AG04450 (cell line): ENCODE results near the gene ACVR2A. TPM values are rescaled to one million over a fixed set of nuclear protein-coding genes. Genes with fewer than 3 reads are reported as not detected.

Experiments
- CTCF ChIA-PET: fragments of 300-600, 350-600 bp; formaldehyde crosslinking; extraction: SDS; loops from one replicate; lab custom pipeline; 2022; ENCODE audit warnings: antibody characterized with exemption, inconsistent platforms; lab: Charles Lee
- POLR2A ChIA-PET: fragments of 350-600 bp; formaldehyde crosslinking; extraction: SDS; loops from one replicate; lab custom pipeline; 2021; ENCODE audit warnings: antibody characterized with exemption, inconsistent platforms; lab: Yijun Ruan, JAX
- DNase-seq: peaks from one replicate; pipeline ENCODE4 v3.0.0-alpha.2; 2011; ENCODE audit warnings: low read depth, low spot score
- H3K27ac ChIP-seq: one replicate; pipeline ENCODE4 v1.5.1; 2012; ENCODE audit warnings: low read depth, low read length, control low read depth
- H3K27me3 ChIP-seq: one replicate; pipeline ENCODE4 v1.6.0; 2012; ENCODE audit warnings: low read length; ENCODE audit not compliant: control insufficient read depth, insufficient read depth
- H3K4me3 ChIP-seq: 2 replicates; pipeline ENCODE4 v1.5.1; 2011; ENCODE audit warnings: mild to moderate bottlenecking, low read depth, low read length, control low read depth
- H3K9me3 ChIP-seq: 2 replicates; pipeline ENCODE4 v1.5.1; 2012; ENCODE audit warnings: low read length; ENCODE audit not compliant: control insufficient read depth, insufficient read depth
- polyA plus RNA-seq: library from polyadenylated mRNA; depleted of rRNA; stranded (reverse); fragments of >200 nt; gene quantifications from 2 replicates; pipeline ENCODE4 v1.2.3, GENCODE V29; 2011
- TF ChIP-seq, protein P1 (sequence below): IDR thresholded peaks from 2 replicates; pipeline ENCODE4 v1.5.1; 2011; ENCODE audit warnings: low read depth, low read length, control low read depth, inconsistent platforms

ACVR2A gene
- polyA plus RNA-seq, 1 experiment, result 5.1 TPM

DNA sequence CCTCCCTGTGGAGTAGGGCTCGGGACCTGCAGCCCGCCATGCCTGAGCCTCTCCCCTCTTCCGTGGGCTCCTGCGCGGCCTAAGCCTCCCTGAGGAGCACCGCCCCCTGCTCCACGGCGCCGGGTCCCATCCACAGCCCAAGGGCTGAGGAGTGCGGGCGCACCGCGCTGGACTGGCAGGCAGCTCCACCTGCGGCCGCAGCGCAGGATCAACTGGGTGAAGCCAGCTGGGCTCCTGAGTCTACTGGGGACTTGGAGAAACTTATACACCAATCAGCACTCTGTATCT lies 17.8 kb upstream of the ACVR2A start:
- CTCF ChIA-PET, result no interaction called here
- H3K9me3 ChIP-seq, result peaks cover 6% of the 10 kb centered on the region; the same call in 1 of the 2 replicates
- H3K27me3 ChIP-seq, result no peaks in the 10 kb centered on the region
- no peak for DNase-seq
- no peak overlapping the region for H3K27ac ChIP-seq
- POLR2A ChIA-PET, result no interaction called here
- TF ChIP-seq, protein P1, sequence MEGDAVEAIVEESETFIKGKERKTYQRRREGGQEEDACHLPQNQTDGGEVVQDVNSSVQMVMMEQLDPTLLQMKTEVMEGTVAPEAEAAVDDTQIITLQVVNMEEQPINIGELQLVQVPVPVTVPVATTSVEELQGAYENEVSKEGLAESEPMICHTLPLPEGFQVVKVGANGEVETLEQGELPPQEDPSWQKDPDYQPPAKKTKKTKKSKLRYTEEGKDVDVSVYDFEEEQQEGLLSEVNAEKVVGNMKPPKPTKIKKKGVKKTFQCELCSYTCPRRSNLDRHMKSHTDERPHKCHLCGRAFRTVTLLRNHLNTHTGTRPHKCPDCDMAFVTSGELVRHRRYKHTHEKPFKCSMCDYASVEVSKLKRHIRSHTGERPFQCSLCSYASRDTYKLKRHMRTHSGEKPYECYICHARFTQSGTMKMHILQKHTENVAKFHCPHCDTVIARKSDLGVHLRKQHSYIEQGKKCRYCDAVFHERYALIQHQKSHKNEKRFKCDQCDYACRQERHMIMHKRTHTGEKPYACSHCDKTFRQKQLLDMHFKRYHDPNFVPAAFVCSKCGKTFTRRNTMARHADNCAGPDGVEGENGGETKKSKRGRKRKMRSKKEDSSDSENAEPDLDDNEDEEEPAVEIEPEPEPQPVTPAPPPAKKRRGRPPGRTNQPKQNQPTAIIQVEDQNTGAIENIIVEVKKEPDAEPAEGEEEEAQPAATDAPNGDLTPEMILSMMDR, result no peak
- H3K4me3 ChIP-seq, result no peak overlapping the region

DNA sequence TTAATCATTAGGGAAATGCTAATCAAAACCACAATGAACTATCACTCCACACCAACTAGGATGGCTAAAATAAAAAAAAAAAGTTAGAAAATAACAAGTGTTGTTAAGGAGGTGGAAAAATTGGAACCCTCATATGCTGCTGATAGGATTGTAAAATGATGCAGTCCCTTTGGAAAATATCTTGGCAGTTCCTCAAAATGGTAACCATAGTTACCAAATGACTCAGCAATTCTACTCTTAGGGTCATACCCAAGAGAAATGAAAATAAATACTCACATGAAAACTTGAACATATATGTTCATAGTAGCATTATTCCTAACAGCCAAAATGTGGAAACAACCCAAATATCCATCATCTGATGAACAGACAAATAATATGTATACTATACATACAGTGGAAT lies 15.7 kb upstream of the ACVR2A start:
- CTCF ChIA-PET, result interaction anchor here (1.4 kb wide), 1 partner anchor 81 kb away, joined by 3 read pairs; no protein-coding TSS in a partner anchor
- Histone ChIP-seq H3K9me3 (peaks cover 6% of the 10 kb centered on the region; the same call in 1 of the 2 replicates), H3K27me3 (no peaks in the 10 kb centered on the region), H3K27ac (no peak overlapping the region), H3K4me3 (no peak overlapping the region)
- TF ChIP-seq, protein P1, result no peak
- peak; percentile 61 for DNase-seq
- POLR2A ChIA-PET, result no interaction called here

DNA sequence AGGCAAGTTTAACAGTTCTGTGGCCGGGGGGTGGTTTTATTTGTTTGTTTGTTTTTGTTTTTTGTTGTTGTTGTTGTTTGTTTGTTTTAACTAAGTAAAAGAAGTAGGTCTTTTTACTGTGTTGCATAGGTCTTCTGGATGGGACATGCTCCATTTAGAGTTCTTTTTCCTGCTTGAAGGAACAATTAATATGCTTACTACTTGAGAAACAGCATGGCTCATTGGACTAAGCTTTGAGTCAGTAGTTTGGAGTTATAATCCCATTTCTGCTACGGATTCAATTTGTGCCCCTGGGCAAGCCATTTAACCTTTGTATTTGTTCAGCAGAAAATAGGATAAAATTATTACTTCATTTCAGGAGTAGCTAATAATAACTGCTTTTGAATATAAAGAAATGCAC lies 8.7 kb upstream of the ACVR2A start:
- ChIA-PET POLR2A (no interaction called here), CTCF (interaction anchor here (0.5 kb wide), 1 partner anchor 698 kb away, joined by 4 read pairs; no protein-coding TSS in a partner anchor)
- Histone ChIP-seq H3K27me3 (peaks cover 4% of the 10 kb centered on the region), H3K9me3 (no peaks in the 10 kb centered on the region), H3K4me3 (no peak overlapping the region), H3K27ac (no peak overlapping the region)
- TF ChIP-seq, protein P1, result no peak
- no peak for DNase-seq

DNA sequence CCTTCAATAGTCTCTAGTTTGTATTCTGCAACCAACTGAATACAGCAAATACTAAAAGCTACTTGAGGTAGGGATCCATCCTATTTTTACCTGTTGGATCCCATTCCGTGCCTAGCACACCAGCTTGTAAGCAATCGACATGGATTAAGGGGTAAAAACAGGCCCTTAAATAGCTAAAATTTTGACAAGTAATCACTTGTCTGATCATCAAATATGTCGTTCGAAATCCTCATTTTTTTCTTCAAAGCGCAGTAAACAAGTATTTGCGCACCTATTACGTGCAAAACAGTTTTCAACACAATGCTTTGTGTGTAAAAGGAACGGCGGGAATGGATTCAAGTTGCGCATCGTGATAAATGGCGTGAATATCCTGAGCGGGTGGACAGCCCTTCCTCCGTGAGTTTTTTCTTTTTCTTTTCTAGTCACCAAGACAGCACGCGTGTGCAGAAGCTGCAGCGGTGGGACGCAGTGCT lies 1.4 kb upstream of the ACVR2A start:
- POLR2A ChIA-PET, result interaction anchor here (0.6 to 1.2 kb wide), 3 partner anchors 27 to 886 kb away, joined by 3 to 4 read pairs (median 4); no protein-coding TSS in a partner anchor
- CTCF ChIA-PET, result interaction anchor here (0.9 kb wide), 1 partner anchor 66 kb away, joined by 3 read pairs; no protein-coding TSS in a partner anchor
- Histone ChIP-seq H3K27me3 (no peaks in the 10 kb centered on the region), H3K27ac (peak overlapping the region; percentile 96), H3K9me3 (no peaks in the 10 kb centered on the region; the same call in 1 of the 2 replicates), H3K4me3 (peak overlapping the region; percentile 76)
- TF ChIP-seq, protein P1, result no peak
- no peak for DNase-seq

DNA sequence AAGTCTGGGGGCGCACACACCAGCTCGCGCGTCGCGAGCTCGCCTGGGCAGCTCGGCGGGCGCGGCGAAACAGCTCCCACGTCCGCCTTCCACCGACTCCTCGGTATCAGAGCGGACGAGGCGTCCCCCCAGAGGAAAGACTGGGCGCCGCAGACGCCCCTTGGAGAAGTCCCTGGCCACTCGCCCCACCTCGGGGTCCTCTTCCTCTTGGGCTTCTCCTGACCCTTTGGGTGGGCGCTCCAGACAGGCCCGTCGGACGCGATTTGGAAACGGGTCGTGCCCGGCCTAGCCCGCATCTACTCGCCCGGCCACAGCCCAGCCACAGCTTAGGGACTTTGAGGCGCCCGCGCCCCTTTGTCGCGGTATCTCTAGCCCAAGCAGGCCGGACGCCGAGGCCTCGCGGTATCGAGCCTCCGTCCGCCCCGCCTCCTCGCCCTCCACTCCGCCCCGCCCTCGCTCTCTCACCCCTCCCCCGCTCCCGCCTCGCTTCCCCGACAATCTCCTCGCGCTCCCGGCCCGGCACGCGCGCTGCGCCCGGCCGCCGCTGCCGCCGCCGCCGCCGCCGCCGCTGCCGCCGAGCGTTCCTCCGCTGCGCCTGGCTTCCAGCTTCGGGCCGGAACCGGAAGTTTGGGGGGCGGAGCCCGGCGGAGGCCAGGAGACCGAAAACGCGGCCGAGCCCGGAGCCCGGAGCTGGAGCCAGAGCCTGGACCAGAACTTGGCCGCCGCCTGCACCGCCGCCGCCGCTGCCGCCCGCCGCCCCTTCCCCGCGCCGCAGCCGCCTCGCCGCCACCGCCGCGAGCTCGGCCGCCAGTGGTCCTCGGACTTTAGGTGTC lies 749 bp upstream of the ACVR2A start:
- H3K9me3 ChIP-seq, result no peaks in the 10 kb centered on the region; the same call in 1 of the 2 replicates
- POLR2A ChIA-PET, result interaction anchor here (0.6 to 1.2 kb wide), 5 partner anchors 27 to 885 kb away, joined by 3 to 8 read pairs (median 4); no protein-coding TSS in a partner anchor

More for the DNA sequence above, 749 bp upstream of the ACVR2A start:
- CTCF ChIA-PET, result interaction anchor here (0.6 to 1.0 kb wide), 4 partner anchors 65 to 630 kb away, joined by 3 read pairs; no protein-coding TSS in a partner anchor
- peak overlapping the region; percentile 76 for H3K4me3 ChIP-seq
- TF ChIP-seq, protein P1, result no peak
- DNase-seq, result peak; percentile 70
- no peaks in the 10 kb centered on the region for H3K27me3 ChIP-seq
- peak overlapping the region; percentile 96 for H3K27ac ChIP-seq
